SK-N-SH treated with all-trans-retinoic acid at 6 μM for 48 hours (cell line): ENCODE results near the gene RAPGEF4.

ENCODE experiments used
- ATAC-seq: fragments of 200-7000 bp; cut with Tn5 transposase; 3 replicates; pipeline ENCODE4 v1.9.1; 2020; ENCODE audit warnings: mild to moderate bottlenecking, moderate library complexity
- ARNTL ChIP-seq: fragments of 450-650 bp; formaldehyde crosslinking; IDR thresholded peaks from 2 replicates; pipeline ENCODE4 v1.5.0; 2020; ENCODE audit warnings: low read depth, mild to moderate bottlenecking, moderate library complexity, borderline replicate concordance
- BACH2 ChIP-seq: fragments of 250-450 bp; sonication (Bioruptor Pico); IDR thresholded peaks from 2 replicates; pipeline ENCODE4 v1.9.0; 2021; ENCODE audit warnings: mild to moderate bottlenecking, borderline replicate concordance
- CSDC2 ChIP-seq: fragments of 250-450 bp; sonication (Bioruptor Pico); IDR thresholded peaks from 2 replicates; pipeline ENCODE4 v1.5.0; 2020; ENCODE audit warnings: mild to moderate bottlenecking, moderate library complexity
- ESRRG ChIP-seq: fragments of 250-450 bp; sonication (Bioruptor Pico); IDR thresholded peaks from 2 replicates; pipeline ENCODE4 v1.6.1; 2021; ENCODE audit warnings: mild to moderate bottlenecking
- GLIS3 ChIP-seq: fragments of 250-450 bp; sonication (Bioruptor Pico); IDR thresholded peaks from 2 replicates; pipeline ENCODE4 v1.5.0; 2020; ENCODE audit warnings: mild to moderate bottlenecking, moderate library complexity
- ISL1 ChIP-seq: fragments of 250-450 bp; sonication (Bioruptor Pico); IDR thresholded peaks from 2 replicates; pipeline ENCODE4 v2.1.2; 2022; ENCODE audit warnings: mild to moderate bottlenecking, moderate library complexity
- OSR1 ChIP-seq: fragments of 250-450 bp; sonication (Bioruptor Pico); IDR thresholded peaks from 2 replicates; pipeline ENCODE4 v1.8.0; 2022; ENCODE audit warnings: moderate library complexity, mild to moderate bottlenecking, inconsistent platforms
- PATZ1 ChIP-seq: fragments of 250-450 bp; sonication (Bioruptor Pico); IDR thresholded peaks from 2 replicates; pipeline ENCODE4 v1.8.0; 2020; ENCODE audit warnings: mild to moderate bottlenecking, moderate library complexity, borderline replicate concordance
- PPARA ChIP-seq: fragments of 250-450 bp; sonication (Bioruptor Pico); IDR thresholded peaks from 2 replicates; pipeline ENCODE4 v1.5.0; 2020; ENCODE audit warnings: mild to moderate bottlenecking, borderline replicate concordance
- RARB ChIP-seq: fragments of 250-450 bp; sonication (Bioruptor Pico); IDR thresholded peaks from 2 replicates; pipeline ENCODE4 v1.8.0; 2021; ENCODE audit warnings: mild to moderate bottlenecking, moderate library complexity
- SNAI2 ChIP-seq: fragments of 250-450 bp; sonication (Bioruptor Pico); IDR thresholded peaks from 2 replicates; pipeline ENCODE4 v1.5.0; 2020; ENCODE audit warnings: mild to moderate bottlenecking, moderate library complexity
- ZC3H10 ChIP-seq: fragments of 250-450 bp; sonication (Bioruptor Pico); IDR thresholded peaks from 2 replicates; pipeline ENCODE4 v1.5.1; 2021; ENCODE audit warnings: mild to moderate bottlenecking, moderate library complexity
- ZFP30 ChIP-seq: fragments of 450-650 bp; formaldehyde crosslinking; IDR thresholded peaks from 2 replicates; pipeline ENCODE4 v1.5.0; 2022; ENCODE audit warnings: mild to moderate bottlenecking, moderate library complexity
- ZNF565 ChIP-seq: fragments of 450-650 bp; formaldehyde crosslinking; conservative IDR thresholded peaks from 2 replicates; pipeline ENCODE4 v1.5.0; 2020; ENCODE audit warnings: low read depth, mild to moderate bottlenecking, moderate library complexity
- ZNF70 ChIP-seq: fragments of 450-650 bp; formaldehyde crosslinking; IDR thresholded peaks from 2 replicates; pipeline ENCODE4 v1.5.0; 2020; ENCODE audit warnings: mild to moderate bottlenecking, moderate library complexity
- ZNF8 ChIP-seq: fragments of 450-650 bp; formaldehyde crosslinking; IDR thresholded peaks from 2 replicates; pipeline ENCODE4 v1.5.0; 2020; ENCODE audit warnings: mild to moderate bottlenecking, moderate library complexity
- TF ChIP-seq, protein P1 (sequence below): fragments of 250-450 bp; sonication (Bioruptor Pico); IDR thresholded peaks from 2 replicates; pipeline ENCODE4 v1.5.0; 2020; ENCODE audit warnings: mild to moderate bottlenecking, moderate library complexity
- TF ChIP-seq, protein P2 (sequence below): fragments of 250-450 bp; sonication (Bioruptor Pico); IDR thresholded peaks from 2 replicates; pipeline ENCODE4 v1.5.1; 2020; ENCODE audit warnings: low read depth, mild to moderate bottlenecking, moderate library complexity
- TF ChIP-seq, protein P3 (sequence below): fragments of 250-450 bp; sonication (Bioruptor Pico); IDR thresholded peaks from 2 replicates; pipeline ENCODE4 v1.5.1; 2021; ENCODE audit warnings: mild to moderate bottlenecking, moderate library complexity

RAPGEF4 gene

GRCh38 chr2:172957734-172958133, 222.1 kb downstream of the RAPGEF4 start:
- ATAC-seq, result no peak
- no peak for TF ChIP-seq BACH2 (CRISPR knock-in tag)
- no peak for TF ChIP-seq PATZ1 (CRISPR knock-in tag)
- TF ChIP-seq GLIS3 (CRISPR knock-in tag), result no peak
- TF ChIP-seq CSDC2 (CRISPR knock-in tag), result no peak
- no peak for TF ChIP-seq ISL1 (CRISPR knock-in tag)
- no peak for TF ChIP-seq ZNF70
- TF ChIP-seq, protein P1, sequence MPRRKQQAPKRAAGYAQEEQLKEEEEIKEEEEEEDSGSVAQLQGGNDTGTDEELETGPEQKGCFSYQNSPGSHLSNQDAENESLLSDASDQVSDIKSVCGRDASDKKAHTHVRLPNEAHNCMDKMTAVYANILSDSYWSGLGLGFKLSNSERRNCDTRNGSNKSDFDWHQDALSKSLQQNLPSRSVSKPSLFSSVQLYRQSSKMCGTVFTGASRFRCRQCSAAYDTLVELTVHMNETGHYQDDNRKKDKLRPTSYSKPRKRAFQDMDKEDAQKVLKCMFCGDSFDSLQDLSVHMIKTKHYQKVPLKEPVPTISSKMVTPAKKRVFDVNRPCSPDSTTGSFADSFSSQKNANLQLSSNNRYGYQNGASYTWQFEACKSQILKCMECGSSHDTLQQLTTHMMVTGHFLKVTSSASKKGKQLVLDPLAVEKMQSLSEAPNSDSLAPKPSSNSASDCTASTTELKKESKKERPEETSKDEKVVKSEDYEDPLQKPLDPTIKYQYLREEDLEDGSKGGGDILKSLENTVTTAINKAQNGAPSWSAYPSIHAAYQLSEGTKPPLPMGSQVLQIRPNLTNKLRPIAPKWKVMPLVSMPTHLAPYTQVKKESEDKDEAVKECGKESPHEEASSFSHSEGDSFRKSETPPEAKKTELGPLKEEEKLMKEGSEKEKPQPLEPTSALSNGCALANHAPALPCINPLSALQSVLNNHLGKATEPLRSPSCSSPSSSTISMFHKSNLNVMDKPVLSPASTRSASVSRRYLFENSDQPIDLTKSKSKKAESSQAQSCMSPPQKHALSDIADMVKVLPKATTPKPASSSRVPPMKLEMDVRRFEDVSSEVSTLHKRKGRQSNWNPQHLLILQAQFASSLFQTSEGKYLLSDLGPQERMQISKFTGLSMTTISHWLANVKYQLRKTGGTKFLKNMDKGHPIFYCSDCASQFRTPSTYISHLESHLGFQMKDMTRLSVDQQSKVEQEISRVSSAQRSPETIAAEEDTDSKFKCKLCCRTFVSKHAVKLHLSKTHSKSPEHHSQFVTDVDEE (CRISPR knock-in tag), result no peak
- TF ChIP-seq, protein P2, sequence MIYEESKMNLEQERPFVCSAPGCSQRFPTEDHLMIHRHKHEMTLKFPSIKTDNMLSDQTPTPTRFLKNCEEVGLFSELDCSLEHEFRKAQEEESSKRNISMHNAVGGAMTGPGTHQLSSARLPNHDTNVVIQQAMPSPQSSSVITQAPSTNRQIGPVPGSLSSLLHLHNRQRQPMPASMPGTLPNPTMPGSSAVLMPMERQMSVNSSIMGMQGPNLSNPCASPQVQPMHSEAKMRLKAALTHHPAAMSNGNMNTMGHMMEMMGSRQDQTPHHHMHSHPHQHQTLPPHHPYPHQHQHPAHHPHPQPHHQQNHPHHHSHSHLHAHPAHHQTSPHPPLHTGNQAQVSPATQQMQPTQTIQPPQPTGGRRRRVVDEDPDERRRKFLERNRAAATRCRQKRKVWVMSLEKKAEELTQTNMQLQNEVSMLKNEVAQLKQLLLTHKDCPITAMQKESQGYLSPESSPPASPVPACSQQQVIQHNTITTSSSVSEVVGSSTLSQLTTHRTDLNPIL (CRISPR knock-in tag), result no peak
- no peak for TF ChIP-seq OSR1 (CRISPR knock-in tag)

DNA sequence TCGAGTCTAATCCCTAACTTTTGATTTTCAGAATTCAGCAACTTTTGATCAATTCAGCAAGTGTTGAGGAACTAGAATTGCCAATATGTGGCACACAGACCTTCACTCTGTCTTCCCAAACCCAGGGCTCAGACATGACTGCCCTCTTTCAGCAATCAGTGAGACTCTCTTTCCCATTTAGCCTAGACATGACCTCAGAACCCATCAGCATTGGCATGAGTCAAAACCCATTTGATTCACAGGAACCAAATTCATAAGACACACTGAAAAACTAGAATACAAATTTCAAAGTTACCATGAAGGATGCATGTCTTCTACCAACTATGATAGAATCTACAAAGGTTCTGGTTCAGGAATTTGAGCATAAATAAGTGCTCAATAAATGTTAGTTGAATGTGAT, 226.4 kb downstream of the RAPGEF4 start:
- no peak for ATAC-seq

More for the DNA sequence above, 226.4 kb downstream of the RAPGEF4 start:
- no peak for TF ChIP-seq PPARA (CRISPR knock-in tag)
- no peak for TF ChIP-seq BACH2 (CRISPR knock-in tag)
- TF ChIP-seq, protein P3, sequence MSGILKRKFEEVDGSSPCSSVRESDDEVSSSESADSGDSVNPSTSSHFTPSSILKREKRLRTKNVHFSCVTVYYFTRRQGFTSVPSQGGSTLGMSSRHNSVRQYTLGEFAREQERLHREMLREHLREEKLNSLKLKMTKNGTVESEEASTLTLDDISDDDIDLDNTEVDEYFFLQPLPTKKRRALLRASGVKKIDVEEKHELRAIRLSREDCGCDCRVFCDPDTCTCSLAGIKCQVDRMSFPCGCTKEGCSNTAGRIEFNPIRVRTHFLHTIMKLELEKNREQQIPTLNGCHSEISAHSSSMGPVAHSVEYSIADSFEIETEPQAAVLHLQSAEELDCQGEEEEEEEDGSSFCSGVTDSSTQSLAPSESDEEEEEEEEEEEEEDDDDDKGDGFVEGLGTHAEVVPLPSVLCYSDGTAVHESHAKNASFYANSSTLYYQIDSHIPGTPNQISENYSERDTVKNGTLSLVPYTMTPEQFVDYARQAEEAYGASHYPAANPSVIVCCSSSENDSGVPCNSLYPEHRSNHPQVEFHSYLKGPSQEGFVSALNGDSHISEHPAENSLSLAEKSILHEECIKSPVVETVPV (CRISPR knock-in tag), result no peak
- TF ChIP-seq, protein P2 (CRISPR knock-in tag), result no peak
- TF ChIP-seq OSR1 (CRISPR knock-in tag), result no peak
- TF ChIP-seq, protein P1 (CRISPR knock-in tag), result no peak
- TF ChIP-seq ZFP30 (CRISPR knock-in tag), result no peak
- TF ChIP-seq PATZ1 (CRISPR knock-in tag), result no peak
- TF ChIP-seq ZNF70, result no peak
- TF ChIP-seq SNAI2 (CRISPR knock-in tag), result no peak
- TF ChIP-seq ISL1 (CRISPR knock-in tag), result no peak
- no peak for TF ChIP-seq CSDC2 (CRISPR knock-in tag)
- no peak for TF ChIP-seq RARB
- TF ChIP-seq GLIS3 (CRISPR knock-in tag), result no peak
- no peak for TF ChIP-seq ZC3H10 (CRISPR knock-in tag)
- no peak for TF ChIP-seq ZNF565
- no peak for TF ChIP-seq ESRRG
- no peak for TF ChIP-seq ZNF8 (CRISPR knock-in tag)
- no peak for TF ChIP-seq ARNTL (CRISPR knock-in tag)
